Measurements from ENCODE around the gene PASK. TPM values are rescaled to one million over a fixed set of nuclear protein-coding genes. Genes with fewer than 3 reads are reported as not detected.
A peak's percentile ranks its signal among the peaks of the same experiment; 100 is the strongest.

PASK gene
- total and polyA plus RNA-seq, 7 donors: 1.4 to 16.4 (median 4.4) TPM

GRCh38 chr2:241067501-241068135 is 81.7 kb downstream of the PASK start:
- DNase-seq: peak; percentile 57
- peaks cover 4 to 61% (median 39%) of the 10 kb centered on the region in 3 donors for H3K27me3 ChIP-seq
- TF ChIP-seq CTCF (IDR thresholded peaks at IDR 0.05) (no peak), POLR2A (IDR thresholded peaks at IDR 0.05) (no peak), POLR2AphosphoS5 (IDR thresholded peaks at IDR 0.05) (no peak), EP300 (IDR thresholded peaks at IDR 0.05) (no peak)
- intact Hi-C loops (cut with DNase I): no loop called here
- no peak overlapping the region for H3K4me3 ChIP-seq
- H3K9me3 ChIP-seq: no peaks in the 10 kb centered on the region
- no peaks in the 10 kb centered on the region for H3K36me3 ChIP-seq
- WGBS, 2 donors: 90 to 92% methylated on average over 21 of the region's 21 CpGs
- H3K27ac ChIP-seq: no peak overlapping the region
- peaks cover 0 to 9% (median 1%) of the 10 kb centered on the region in 4 donors for H3K4me1 ChIP-seq

GRCh38 chr2:241066893-241067341 is 82.4 kb downstream of the PASK start:
- Histone ChIP-seq H3K36me3 (no peaks in the 10 kb centered on the region), H3K9me3 (no peaks in the 10 kb centered on the region), H3K4me1 (peaks cover 0 to 9% (median 1%) of the 10 kb centered on the region in 4 donors), H3K27me3 (peaks cover 4 to 57% (median 37%) of the 10 kb centered on the region in 3 donors), H3K27ac (no peak overlapping the region), H3K4me3 (no peak overlapping the region)
- intact Hi-C loops (cut with DNase I): no loop called here
- no peak for TF ChIP-seq POLR2AphosphoS5 (IDR thresholded peaks at IDR 0.05)
- TF ChIP-seq POLR2A (IDR thresholded peaks at IDR 0.05): no peak
- no peak for TF ChIP-seq EP300 (IDR thresholded peaks at IDR 0.05)
- TF ChIP-seq CTCF (IDR thresholded peaks at IDR 0.05): no peak
- DNase-seq: peak; percentile 64
- 80 to 84% methylated on average over 15 of the region's 15 CpGs for WGBS, 2 donors

GRCh38 chr2:241066171-241066892 is 82.9 kb downstream of the PASK start:
- intact Hi-C loops (cut with DNase I): no loop called here
- Histone ChIP-seq H3K9me3 (no peaks in the 10 kb centered on the region), H3K4me3 (no peak overlapping the region), H3K27ac (no peak overlapping the region), H3K36me3 (no peaks in the 10 kb centered on the region), H3K27me3 (peaks cover 4 to 51% (median 31%) of the 10 kb centered on the region in 3 donors), H3K4me1 (peaks cover 0 to 9% (median 1%) of the 10 kb centered on the region in 4 donors)
- 93 to 94% methylated on average over 21 of the region's 21 CpGs for WGBS, 2 donors
- TF ChIP-seq POLR2A (IDR thresholded peaks at IDR 0.05) (no peak), CTCF (IDR thresholded peaks at IDR 0.05) (no peak), POLR2AphosphoS5 (IDR thresholded peaks at IDR 0.05) (no peak)
- peak; percentile 46 for DNase-seq

GRCh38 chr2:241065355-241065803 is 83.9 kb downstream of the PASK start:
- H3K4me3 ChIP-seq: no peak overlapping the region
- no peaks in the 10 kb centered on the region for H3K36me3 ChIP-seq
- peaks cover 4 to 45% (median 28%) of the 10 kb centered on the region in 3 donors for H3K27me3 ChIP-seq
- intact Hi-C loops (cut with DNase I): no loop called here
- H3K9me3 ChIP-seq: no peaks in the 10 kb centered on the region
- whole genome bisulfite sequencing, 2 donors: 82 to 90% methylated on average over 27 of the region's 27 CpGs
- H3K27ac ChIP-seq: no peak overlapping the region
- DNase-seq: peak; percentile 60
- TF ChIP-seq POLR2AphosphoS5 (IDR thresholded peaks at IDR 0.05) (no peak), CTCF (IDR thresholded peaks at IDR 0.05) (no peak), EP300 (IDR thresholded peaks at IDR 0.05) (no peak), POLR2A (IDR thresholded peaks at IDR 0.05) (no peak)
- peaks cover 0 to 9% (median 1%) of the 10 kb centered on the region in 4 donors for H3K4me1 ChIP-seq

All from sigmoid colon (tissue), 7 donors.